Suprapubic skin (tissue), 3 donors: ENCODE data around the gene VANGL2.

Source experiments
- CTCF ChIP-seq, 2 donors: fragments of 200-600 bp in 1 of 2; fragments of 450-650 bp in 1 of 2; sonication (generic) in 1 of 2; IDR thresholded peaks; one replicate each; pipeline ENCODE4 v1.5.1; 2016 to 2019; ENCODE audit warnings: antibody characterized with exemption in 2 of 2, mild to moderate bottlenecking in 1 of 2, moderate library complexity in 1 of 2
- EP300 ChIP-seq: sonication (generic); formaldehyde crosslinking; IDR thresholded peaks from one replicate; pipeline ENCODE4 v1.6.1; 2017; ENCODE audit warnings: antibody characterized with exemption

GRCh38 chr1:160365325-160365724 is 35.0 kb upstream of the VANGL2 start:
- TF ChIP-seq CTCF (IDR thresholded peaks at IDR 0.05) (no peak), EP300 (no peak)
